GM06990 (cell line): ENCODE results near the gene SSBP3.

Experiments
- DNase-seq: peaks from one replicate; pipeline ENCODE4 v3.0.0-alpha.2; 2011; ENCODE audit not compliant: insufficient read length; ENCODE audit errors: extremely low read depth
- H3K27me3 ChIP-seq: replicated peaks from 2 replicates; pipeline ENCODE4 v1.6.0; 2011; ENCODE audit warnings: low read length; ENCODE audit not compliant: control insufficient read depth, insufficient read depth
- H3K36me3 ChIP-seq: 2 replicates; pipeline ENCODE4 v1.5.1; 2011; ENCODE audit warnings: low read length; ENCODE audit not compliant: control insufficient read depth, insufficient read depth
- H3K4me3 ChIP-seq: replicated peaks from 2 replicates; pipeline ENCODE4 v1.5.1; 2011; ENCODE audit warnings: low read depth, mild to moderate bottlenecking, control low read depth, low read length
- TF ChIP-seq, protein P1 (sequence below): IDR thresholded peaks from 2 replicates; pipeline ENCODE4 v1.5.1; 2011; ENCODE audit warnings: low read length, control low read depth, mild to moderate bottlenecking, inconsistent platforms; ENCODE audit not compliant: insufficient read depth, poor library complexity, severe bottlenecking

The SSBP3 gene

DNA sequence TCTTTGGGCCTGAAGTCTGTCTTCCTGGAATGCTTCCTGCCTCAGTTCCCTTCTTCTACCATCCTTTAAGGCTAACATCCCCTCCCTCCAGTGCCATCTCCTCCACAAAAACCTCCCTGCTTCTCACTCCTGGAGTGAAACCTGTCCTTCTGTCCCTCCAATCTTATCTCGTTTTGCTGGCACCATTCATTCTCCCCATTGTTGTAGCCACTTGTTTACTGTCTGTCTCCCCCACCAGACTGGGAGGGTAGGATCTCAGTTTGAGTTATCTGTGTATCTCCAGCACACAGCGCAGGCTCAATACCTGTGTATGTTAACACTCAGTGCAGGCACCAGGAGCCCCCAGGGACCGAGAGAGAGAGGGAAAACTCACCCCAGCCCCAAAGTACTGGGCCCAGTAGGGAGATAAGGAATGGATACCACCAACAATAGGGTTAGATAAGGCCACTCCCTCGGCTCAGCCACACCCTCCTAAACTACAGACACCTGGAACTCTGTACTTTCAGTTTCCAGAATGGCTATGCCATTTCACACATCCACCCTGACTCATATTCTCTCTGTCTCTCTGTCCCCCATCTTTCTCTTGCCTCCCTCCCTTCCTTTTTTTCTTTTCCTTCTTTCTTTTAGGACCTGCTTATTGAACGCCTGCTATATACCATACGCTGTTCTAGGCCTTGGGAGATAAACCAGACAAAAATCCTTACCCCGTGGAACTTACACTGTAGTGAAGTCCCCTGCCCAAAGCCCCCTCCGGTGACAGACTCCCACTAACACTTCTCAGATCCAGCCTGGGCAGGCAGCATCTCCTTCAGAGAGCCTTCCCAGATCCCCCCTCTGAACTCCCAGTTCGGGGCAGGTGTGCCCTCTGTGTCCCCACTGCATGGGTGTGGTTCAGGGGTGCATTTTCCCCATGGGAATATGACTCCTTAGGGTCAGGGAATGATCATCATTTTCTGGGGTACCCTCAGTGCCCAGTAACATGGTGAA, 3.3 kb upstream of the SSBP3 start:
- no peak overlapping the region for H3K4me3 ChIP-seq
- TF ChIP-seq, protein P1, sequence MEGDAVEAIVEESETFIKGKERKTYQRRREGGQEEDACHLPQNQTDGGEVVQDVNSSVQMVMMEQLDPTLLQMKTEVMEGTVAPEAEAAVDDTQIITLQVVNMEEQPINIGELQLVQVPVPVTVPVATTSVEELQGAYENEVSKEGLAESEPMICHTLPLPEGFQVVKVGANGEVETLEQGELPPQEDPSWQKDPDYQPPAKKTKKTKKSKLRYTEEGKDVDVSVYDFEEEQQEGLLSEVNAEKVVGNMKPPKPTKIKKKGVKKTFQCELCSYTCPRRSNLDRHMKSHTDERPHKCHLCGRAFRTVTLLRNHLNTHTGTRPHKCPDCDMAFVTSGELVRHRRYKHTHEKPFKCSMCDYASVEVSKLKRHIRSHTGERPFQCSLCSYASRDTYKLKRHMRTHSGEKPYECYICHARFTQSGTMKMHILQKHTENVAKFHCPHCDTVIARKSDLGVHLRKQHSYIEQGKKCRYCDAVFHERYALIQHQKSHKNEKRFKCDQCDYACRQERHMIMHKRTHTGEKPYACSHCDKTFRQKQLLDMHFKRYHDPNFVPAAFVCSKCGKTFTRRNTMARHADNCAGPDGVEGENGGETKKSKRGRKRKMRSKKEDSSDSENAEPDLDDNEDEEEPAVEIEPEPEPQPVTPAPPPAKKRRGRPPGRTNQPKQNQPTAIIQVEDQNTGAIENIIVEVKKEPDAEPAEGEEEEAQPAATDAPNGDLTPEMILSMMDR, result no peak
- H3K27me3 ChIP-seq, result no peaks in the 10 kb centered on the region; the same call in 1 of the 2 replicates
- DNase-seq, result peak; percentile 37
- no peaks in the 10 kb centered on the region for H3K36me3 ChIP-seq

DNA sequence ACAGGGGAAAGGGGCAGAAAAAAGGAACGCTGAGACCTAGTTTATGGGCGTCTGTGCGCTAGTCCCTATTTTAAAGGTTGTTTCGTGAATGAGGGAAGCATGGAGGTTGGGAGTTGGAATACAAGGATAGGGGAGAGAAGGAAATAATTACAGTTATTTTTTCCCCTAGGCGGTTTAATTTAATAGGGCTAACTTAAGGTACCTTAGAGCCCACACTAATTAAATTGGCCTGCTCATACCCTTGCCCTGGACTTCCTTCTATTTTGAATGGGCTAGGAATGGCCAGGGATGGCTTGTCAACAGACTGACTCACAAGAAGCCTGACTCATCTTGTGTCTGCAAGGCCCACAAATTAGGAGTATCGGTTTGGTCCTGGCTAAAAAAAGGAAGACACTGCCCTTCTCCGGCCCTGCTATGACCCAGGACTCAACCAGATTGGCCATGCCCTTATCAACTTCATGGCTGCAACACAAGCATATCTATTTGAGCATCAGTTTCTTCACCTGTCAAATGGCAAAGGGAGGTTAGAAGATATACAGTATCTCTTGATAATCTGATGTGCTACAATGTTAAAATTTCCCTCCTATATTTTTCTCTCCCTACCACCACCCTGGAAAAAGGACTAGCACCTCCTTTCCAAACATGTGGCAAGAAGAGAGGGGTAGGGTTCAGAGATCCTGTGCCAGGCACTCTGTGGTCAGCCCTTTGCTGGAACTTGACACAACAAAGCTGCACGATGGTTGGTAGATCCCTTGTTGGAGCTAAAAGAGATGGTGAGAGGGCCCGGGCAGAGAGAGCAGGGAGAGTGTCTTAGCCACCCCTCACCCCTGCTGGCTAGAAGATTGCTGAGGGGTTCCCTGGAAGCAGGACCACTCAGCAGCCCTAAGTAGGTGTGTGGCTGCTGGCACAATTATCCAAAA, 2.2 kb upstream of the SSBP3 start:
- Histone ChIP-seq H3K36me3 (no peaks in the 10 kb centered on the region; the same call in 1 of the 2 replicates), H3K4me3 (no peak overlapping the region), H3K27me3 (no peaks in the 10 kb centered on the region)
- DNase-seq, result no peak
- TF ChIP-seq, protein P1, result no peak

DNA sequence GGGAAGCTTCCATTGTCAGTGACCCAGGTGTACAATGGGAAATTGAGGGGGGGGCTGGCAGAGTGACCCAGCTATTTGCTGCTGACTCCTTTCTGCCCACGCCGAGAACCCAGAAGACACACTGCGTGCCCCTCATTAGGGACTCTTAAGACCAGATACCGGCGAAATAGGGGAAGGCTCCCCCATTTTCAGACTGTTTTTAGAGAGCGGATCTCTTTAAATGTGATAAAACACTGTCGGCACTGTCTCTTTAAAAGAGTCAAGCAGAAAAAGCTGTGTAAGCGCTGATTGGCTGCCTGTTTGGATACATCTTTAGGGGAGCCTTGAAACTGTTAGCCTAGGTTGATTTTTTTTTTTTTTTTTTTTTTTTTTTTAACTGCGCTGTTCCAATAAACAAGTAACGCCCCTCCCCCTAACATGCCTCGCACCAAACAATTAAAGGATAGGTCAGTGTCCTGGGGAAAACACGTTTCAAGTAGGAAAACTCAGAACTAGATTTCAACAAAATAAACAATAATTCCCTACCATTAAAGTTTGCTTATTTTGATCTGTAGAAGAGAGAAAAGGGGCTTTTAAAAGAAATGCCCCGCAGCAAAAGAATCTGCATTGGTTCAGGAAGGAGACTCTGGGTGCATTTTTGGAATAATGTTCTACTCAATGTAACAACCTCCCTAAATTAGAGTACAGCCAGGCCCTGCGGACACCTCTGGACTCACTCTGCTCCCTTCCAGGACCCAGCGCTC, 1.4 kb upstream of the SSBP3 start:
- Histone ChIP-seq H3K36me3 (no peaks in the 10 kb centered on the region; the same call in 1 of the 2 replicates), H3K27me3 (no peaks in the 10 kb centered on the region), H3K4me3 (peak overlapping the region; percentile 80)
- TF ChIP-seq, protein P1, result no peak
- peak; percentile 76 for DNase-seq

DNA sequence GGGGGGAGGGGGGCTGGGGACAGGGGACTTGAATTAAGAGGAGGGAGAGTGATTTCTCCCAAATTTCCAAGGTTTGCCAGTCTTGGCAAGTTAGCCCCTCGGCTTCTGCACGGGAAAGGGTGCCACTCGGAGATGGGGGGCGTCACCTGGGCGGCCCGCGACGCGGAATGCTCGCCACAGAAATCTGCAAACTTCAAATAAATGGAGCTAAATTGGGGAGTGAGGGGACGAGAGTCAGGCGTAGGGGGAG, 885 bp upstream of the SSBP3 start:
- peak; percentile 58 for DNase-seq
- H3K36me3 ChIP-seq, result no peaks in the 10 kb centered on the region; the same call in 1 of the 2 replicates
- H3K4me3 ChIP-seq, result peak overlapping the region; percentile 80
- no peaks in the 10 kb centered on the region for H3K27me3 ChIP-seq
- TF ChIP-seq, protein P1, result no peak

DNA sequence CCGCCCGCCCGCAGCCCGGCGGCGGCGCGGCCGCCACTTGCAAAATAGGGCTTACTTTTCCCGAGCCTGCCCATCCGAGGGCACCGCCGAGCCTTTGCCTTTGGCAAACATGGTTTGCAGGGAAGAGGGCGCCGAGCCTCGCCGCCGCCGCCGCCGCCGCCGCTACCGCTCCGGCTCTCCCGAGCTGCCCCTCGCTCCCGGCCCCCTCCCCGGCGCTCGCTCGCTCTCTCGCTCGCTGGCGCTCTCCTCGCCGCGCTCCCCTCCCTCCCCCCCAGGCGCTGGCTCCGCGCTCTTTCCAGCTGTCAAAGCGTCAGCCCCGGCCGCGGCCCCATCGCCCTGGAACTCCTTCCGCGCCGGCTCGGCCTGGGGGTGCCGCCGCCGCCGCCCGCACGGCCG, 298 bp downstream of the SSBP3 start:
- DNase-seq, result no peak
- peaks cover 1% of the 10 kb centered on the region for H3K36me3 ChIP-seq
- no peaks in the 10 kb centered on the region for H3K27me3 ChIP-seq
- H3K4me3 ChIP-seq, result peak overlapping the region; percentile 76
- TF ChIP-seq, protein P1, result no peak
